ENCODE results near the gene HORMAD1.
"Not testable (repeated sequence)": the region's sequence is repeated elsewhere in the genome, so short reads cannot be mapped to it uniquely, and the experiment has no call there.

HORMAD1 gene, protein sequence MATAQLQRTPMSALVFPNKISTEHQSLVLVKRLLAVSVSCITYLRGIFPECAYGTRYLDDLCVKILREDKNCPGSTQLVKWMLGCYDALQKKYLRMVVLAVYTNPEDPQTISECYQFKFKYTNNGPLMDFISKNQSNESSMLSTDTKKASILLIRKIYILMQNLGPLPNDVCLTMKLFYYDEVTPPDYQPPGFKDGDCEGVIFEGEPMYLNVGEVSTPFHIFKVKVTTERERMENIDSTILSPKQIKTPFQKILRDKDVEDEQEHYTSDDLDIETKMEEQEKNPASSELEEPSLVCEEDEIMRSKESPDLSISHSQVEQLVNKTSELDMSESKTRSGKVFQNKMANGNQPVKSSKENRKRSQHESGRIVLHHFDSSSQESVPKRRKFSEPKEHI

DNA sequence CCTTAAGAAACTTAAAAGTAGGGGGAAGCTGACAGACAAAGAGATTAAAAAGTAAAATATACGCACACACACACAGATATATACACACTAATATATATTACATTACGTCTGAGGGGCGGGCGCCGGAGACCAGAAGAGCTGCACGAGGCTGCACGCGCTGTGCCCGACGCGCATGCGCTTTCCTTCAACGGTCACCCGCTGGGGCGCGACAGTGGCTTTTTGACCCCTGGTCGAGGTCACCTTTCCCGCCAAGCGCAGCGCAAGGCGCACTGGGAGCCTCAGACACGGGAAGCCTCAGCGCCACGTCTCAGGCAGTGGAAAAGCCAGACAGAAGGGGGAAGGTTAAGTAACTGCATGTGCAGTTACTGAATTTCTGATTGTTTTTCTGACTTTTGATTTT, at the start of gene HORMAD1:
Gene HORMAD1 (minus strand): TSS at position 193 of the 400 bp plus-strand sequence. CDS start 1,390 bp downstream, outside the sequence.
- no peak for DNase-seq

DNA sequence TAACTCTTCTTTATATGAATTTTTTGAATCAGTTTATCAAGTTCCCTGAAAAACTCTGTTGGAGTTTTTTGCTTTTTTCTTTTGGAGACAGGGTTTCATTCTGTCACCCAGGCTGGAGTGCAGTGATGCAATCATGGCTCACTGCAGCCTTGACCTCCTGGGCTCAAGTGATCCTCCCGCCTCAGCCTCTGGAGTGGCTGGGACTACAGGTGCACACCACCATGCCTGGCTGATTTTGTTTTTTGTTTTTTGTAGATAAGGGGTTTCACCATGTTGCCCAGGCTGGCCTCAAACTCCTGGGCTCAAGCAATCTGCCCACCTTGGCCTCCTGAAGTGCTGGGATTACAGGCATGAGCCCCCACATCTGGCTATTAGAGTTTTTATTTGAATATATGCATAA, 47.0 kb upstream of the HORMAD1 start:
- not testable (repeated sequence) for DNase-seq

DNA sequence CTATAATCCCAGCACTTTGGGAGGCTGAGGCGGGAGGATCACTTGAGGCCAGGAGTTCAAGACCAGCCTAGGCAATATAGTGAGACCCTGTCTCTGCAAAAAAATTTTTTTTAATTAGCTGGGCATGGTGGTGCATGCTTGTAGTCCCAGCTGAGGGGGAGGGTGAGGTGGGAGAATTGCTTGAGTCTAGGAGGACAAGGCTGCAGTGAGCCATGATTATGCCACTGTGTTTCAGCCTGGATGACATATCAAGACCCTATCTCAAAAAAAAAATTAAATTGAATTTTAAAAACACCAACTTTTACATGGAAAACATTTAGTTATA, 45.2 kb upstream of the HORMAD1 start:
- not testable (repeated sequence) for DNase-seq

DNA sequence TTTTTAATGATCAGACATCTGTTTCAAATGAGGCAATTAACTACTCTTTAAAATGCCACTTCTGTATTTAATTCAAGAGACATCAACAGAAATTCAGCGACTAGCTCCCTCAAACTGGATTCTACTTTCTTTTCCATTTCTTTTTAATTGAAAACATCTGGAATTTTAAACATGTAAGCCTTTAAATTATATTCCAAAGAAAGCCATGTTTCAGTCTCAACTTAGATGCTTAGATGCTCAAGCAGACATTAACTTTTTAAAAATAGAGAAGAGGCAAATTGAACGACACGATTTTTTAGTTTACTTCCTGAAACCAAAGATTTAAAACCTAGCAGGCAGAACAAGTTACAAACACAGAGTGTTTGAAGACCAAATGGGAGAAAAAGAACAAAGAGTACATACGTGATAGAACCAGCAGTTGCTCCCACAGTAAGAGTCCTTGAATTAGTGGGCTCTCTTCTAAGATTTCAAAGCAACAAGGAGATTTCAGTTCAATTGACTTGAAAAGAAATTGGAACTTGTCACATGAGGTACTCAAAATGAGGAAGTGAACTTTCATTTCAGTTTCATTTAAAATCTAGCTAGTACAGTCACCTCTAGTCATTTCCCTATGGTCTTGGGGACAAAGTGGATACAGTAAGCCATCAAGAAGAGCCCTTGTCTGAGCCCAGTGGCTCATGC, 44.7 kb upstream of the HORMAD1 start, which contains the start of gene CTSS:
Gene CTSS (minus strand): TSS at position 483 of the 681 bp plus-strand sequence. CDS start 1,015 bp downstream, outside the sequence.
- no peak for DNase-seq

DNA sequence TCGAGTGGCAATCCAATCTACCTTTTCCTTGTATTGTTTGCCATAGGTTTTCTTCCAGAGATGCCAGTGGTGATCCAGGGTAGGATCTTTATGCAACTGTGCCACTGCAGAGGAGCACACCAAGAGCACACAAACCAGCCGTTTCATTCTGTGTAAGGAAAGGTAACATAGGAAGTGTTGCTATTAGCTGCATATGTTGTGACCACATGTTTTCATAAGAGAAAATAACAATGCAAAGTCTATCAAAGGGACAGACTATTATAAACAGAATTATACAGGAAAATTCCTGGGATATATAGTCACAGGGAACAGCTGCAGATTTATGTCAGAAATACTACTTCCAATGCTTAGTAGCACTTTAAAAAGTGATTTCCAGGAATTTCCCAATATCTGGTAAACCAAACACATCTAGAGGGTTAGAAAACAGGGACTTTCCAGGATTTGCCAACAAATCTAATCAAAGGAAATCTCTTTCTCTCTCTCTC, 44.0 kb upstream of the HORMAD1 start:
- DNase-seq = peak; percentile 14

DNA sequence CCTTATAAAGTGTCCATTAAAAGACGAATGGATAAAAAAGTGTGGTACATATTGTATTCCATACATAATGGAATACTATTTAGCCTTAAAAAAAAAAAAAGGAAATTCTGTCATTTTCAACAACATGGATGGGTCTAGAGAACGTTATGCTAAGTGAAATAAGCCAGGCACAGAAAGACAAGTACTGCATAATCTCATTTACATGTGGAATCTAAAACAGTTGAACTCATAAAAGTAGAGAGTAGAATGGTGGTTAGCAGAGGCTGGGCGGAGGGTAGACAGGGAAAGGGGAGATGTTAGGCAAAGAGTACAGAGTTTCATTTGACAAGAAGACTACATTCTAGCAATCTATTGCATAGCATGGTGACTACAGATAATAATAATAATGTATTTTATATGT, 42.3 kb upstream of the HORMAD1 start:
- no peak for DNase-seq

DNA sequence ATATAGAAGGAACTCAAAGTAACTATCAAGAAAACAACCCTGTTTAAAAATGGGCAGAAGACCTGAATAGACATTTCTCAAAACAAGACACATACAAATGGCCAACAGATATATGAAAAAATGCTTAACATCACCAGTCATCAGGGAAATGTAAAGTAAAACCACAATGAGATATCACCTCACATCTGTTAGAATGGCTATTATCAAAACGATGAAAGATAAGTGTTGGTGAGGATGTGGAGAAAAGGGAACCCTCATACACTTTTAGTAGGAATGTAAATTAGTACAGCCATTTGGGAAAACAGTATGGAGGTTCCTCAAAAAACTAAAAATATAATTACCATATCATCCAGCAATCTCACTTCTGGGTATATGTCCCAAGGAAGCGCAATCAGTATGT, 41.9 kb upstream of the HORMAD1 start:
- DNase-seq = no peak

DNA sequence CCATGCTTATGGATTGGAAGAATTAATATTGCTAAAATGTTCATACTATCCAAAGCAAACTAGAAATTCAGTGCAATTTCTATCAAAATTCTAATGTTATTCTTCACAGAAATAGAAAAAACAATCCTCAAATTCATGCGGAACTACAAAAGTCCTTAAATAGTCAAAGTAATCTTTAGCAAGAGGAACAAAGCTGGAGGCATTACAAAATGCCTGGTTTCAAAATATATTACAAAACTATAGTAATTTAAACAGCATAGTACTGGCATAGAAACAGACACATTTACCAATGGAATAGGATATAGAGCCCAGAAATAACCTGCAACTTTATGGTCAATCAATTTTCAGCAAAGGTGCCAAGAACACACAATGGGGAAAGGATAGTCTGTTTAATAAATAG, 41.1 kb upstream of the HORMAD1 start:
- no peak for DNase-seq

DNA sequence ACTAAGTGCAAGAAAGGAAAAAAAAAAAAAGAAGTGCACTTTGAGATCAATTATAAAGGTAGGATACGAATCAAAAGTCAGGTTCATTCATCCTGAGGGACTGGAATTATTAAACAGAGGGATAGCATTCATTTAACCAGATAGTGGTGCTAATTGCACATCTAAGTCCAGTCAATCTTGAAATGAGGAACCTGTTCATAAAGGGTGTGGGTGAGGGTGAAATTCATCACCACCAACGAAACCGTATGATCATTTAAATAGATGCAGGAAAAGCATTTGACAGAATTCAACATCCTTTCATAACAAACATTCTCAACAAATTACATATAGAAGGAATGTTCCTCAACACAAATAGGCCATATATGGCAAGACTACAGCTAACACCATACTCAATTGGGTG, 39.3 kb upstream of the HORMAD1 start:
- no peak for DNase-seq

DNA sequence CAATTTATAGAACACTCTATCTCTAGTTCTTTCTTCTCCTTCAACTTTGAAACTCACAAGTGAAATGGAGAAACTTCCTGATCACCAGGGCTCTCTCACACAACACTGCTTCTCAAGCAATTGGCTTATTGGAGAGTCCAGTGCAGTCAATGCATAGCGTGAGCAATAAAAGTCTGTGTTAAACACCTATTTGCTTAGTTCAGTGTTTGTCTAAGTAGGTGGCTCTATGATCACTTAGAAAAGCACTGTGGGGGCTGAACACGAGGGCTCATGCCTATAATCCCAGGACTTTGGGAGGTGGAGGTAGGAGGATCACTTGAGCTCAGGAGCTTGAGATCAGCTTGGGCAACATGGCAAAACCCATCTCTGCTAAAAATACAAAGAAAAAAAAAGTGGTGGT, 32.7 kb upstream of the HORMAD1 start:
- no peak for DNase-seq

DNA sequence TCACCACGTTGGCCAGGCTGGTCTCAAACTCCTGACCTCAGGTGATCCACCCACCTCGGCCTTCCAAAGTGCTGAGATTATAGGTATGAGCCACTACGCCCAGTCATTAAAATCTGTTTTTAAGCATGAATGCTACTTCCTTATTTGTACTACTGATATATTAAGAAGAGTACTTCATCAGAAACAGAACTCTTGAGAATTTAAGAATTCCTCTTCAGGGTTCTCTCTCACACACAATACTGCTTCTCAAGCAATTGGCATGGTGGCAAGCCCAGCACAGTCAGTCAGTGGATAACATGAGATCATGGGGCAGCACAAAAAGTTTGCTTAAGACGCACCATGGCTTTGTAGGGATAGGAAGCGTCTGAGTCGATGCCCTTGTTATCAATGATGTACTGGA, 30.7 kb upstream of the HORMAD1 start:
- no peak for DNase-seq

DNA sequence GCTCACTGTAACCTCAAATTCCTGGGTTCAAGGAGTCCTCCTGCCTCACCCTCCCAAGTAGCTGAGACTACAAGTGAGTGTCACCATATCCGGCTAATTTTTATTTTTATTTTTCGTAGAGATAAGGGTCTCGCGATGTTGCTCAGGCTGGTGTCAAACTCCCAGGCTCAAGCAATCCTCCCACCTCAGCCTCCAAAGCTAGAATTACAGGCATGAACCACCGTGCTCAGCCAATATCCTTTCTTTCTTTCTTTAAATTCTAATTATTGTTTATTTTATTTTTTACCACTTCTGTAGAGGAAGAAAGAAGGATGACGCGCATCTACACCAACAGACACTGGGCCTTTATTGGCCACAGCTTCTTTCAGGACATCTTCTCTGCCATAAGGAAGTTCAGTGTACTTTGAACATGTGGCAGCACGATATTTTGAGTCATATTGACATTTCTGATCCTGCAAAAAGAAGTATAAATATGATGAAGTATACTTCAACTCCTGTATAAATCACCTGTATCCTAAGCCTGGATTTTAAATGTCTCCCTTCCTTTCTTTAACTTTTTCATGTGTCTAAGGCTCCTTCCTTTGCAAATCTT, 29.1 kb upstream of the HORMAD1 start:
- no peak for DNase-seq

DNA sequence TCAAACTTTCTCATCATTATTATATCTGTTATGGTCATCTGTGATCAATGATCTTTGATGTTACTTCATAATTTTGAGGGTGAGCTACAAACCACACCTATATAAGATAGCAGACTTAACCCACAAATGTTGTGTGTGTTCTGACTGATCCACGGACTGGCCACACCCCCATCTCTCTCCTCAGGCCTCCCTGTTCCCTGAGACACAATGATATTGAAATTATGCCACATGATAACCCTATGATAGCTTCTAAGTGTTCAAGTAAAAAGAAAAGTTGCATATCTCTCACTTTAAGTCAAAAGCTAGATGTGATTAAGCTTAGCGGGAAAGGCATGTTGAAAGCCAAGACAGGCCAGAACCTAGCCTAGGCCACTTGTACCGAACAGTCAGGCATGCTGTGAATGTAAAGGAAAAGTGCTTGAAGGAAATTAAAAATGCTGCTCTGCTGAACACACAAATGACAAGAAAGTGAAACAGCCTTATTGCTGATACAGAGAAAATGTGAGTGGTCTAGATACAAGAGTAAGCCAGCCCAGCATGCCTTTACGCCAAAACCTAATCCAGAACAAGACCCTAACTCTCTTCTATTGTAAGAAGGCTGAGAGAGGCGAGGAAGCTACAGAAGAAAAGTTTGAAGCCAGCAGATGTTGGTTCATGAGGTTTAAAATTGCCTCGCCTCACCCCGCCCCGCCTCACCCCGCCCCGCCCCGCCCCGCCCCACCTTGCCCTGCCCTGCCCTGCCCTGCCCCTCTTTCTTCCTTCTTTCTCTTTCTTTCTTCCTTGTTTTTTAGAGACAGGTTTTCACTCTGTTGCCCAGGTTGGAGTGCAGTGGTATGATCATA, 28.4 kb upstream of the HORMAD1 start:
- DNase-seq = no peak

DNA sequence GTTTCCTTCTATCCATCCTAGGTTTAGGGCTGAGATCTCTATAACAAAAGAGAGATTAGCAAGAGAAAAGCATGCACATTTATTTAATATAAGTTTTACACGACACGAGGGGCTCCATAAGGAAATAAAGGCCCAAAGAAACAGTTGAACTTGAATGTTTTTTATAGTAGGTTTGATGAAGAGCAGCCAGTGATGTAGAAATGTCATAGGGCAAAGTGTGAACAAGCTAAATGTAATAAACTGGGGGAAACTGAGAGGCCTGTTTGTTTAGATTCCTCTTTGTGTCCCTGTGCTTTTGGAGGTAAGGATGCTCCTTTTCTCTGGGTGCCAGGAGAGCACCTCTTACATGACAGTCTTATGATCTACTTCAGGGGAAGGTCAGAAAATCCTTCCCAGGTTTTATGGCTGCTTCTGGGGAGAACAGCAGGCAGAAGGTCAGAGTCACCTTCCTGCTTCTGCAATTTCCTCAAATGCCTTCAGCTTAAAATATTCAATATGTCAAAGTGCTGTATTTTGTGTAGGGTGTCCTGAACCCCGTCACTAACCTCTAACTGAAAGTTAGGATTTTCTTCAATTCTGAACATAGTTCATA, 9.5 kb upstream of the HORMAD1 start:
- DNase-seq = peak; percentile 11

DNA sequence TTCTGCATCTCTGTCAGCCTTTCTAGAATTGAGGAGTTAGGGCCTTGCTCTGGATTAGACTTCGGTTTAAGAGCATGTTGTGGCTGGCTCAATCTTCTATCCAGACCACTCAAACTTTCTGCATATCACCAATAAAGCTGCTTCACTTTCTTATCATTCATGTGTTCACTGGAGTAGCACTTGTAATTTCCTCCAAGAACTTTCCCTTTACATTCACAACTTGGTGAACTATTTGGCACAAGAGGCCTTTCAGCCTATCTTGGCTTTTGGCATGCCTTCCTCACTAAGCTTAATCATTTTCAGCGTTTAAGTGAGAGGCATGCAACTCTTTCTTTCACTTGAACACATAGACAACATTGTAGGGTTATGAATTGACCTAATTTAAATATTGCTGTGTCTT, 3.6 kb upstream of the HORMAD1 start:
- DNase-seq = no peak

DNA sequence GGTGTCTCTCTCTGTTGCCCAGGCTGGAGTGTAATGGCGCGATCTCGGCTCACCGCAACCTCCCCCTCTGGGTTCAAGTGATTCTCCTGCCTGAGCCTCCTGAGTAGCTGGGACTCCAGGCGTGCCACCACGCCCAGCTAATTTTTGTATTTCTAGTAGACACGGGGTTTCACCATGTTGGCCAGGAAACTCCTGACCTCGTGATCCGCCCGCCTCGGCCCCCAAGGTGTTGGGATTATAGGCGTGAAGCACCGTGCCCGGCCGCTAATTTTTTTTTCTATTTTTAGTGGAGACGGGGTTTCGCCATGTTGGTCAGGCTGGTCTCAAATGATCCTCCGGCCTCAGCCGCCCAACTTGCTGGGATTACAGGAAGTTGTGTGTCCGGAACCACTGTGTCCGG, 597 bp downstream of the HORMAD1 start:
- no peak for DNase-seq

DNA sequence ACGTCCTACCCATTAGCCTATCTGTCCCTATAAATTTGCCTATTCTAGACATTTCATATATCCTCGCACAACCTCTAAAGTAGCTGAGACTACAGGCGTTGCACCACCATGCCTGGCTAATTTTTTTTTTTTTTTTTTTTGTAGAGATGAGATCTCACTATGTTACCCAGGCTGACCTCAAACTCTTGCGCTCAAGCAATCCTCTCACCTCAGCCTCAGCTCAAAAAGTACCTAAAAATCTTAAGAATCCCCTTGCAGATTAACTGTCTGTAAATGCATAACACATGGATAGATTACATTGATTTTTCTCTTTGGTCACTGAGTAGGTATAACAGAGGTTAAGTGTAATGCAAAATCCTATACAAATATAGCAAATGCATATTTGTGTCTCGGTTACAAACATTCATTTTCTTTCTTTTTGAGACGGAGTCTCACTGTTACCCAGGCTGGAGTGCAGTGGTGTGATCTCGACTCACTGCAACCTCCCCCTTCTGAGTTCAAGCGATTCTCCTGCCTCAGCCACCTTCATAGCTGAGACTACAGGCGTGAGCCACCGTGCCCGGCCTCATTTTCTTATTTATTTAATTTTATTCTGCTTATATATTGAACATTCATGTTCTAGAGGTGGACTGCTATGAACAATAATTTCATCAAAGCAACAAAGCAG, 2.3 kb downstream of the HORMAD1 start:
- DNase-seq = no peak

DNA sequence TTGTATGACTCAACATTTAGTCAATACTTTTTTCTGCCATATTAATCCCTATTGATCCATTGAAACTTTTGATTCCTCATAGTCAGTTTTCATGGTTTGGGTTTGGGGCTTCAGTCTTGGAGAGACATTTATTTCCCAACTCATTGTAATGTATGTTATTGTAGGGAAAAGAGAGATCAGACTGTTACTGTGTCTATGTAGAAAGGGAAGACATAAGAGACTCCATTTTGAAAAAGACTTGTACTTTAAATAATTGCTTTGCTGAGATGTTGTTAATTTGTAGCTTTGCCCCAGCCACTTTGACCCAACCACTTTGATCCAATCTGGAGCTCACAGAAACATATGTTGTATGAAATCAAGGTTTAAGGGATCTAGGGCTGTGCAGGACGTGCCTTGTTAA, 11.7 kb downstream of the HORMAD1 start:
- not testable (repeated sequence) for DNase-seq

DNA sequence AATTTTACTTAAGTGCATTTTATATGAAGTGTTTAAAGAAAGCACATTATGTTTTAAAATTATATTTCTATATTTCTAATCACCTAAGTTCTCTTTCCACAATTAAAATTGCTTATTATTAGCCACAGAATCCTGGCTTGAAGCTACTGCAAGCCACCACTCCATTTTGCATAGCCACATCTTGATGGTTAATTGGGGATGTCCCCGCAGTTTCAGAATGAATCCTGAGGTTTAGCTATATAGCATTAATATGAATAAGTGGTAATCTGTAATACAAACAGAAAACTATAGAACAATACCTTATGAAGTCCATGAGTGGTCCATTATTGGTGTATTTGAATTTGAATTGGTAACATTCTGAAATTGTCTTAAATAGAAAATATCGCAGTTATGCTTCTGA, 12.1 kb downstream of the HORMAD1 start:
- DNase-seq = no peak

DNA sequence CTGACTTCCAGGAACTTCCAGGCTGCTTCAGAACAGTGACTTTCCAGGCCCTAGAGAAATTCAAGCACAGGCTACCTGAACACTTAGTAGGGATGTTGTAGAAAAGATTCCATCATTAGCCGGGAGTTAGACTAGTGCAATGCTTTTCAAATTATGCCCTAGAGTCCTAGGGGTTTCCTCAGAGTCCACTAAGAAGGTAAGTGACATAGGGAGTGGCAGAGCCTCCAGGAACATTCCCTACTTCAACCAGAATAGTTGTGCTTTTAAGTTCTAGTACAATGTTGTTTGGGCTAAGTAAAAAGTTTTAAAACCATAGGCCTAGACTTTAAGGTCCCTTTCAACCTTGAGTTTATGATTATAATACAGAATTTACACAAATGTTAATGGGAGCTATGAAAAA, 14.6 kb downstream of the HORMAD1 start:
- DNase-seq = no peak

DNA sequence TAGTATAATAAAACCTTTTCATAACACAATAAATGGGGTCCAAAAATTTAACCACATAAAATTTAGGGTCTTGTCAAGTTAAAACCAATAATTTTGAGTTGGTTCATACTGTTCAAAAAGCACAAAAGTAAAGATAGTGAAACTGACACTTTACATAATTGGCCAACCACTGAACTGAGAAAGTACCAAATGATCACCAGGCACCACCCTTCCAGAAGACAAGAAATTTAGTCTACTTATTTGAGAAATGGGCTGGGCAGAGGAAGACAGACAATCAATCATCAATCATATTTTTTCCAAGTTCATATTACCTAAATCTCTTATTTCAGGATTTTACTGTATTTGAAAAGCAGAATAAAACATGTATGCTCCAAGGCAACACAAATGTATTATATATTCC, 17.3 kb downstream of the HORMAD1 start:
- DNase-seq = peak; percentile 6
